ENCODE data around the gene SLC38A4.

SLC38A4 gene

GRCh38 chr12:46865311-46865710 lies 39.5 kb upstream of the SLC38A4 start:
- no peak for TF ChIP-seq RAD21 (IDR thresholded peaks at IDR 0.05; ENCODE audit: low read depth)
- TF ChIP-seq TEAD4 (IDR thresholded peaks at IDR 0.05) = no peak
- TF ChIP-seq NFIC (IDR thresholded peaks at IDR 0.05) = no peak
- TF ChIP-seq REST (IDR thresholded peaks at IDR 0.05; ENCODE audit: low read depth) = no peak
- TF ChIP-seq CEBPB (IDR thresholded peaks at IDR 0.05) = no peak
- TF ChIP-seq EGR1 (IDR thresholded peaks at IDR 0.05) = no peak
- TF ChIP-seq CREB1 (IDR thresholded peaks at IDR 0.05; ENCODE audit: low read depth) = no peak
- no peak for TF ChIP-seq TCF12 (IDR thresholded peaks at IDR 0.05; ENCODE audit: low read depth)

- no peak for TF ChIP-seq EGR1 (IDR thresholded peaks at IDR 0.05)
- no peak for TF ChIP-seq ZBTB7A (IDR thresholded peaks at IDR 0.05; ENCODE audit: low read depth)
- TF ChIP-seq CREB1 (IDR thresholded peaks at IDR 0.05; ENCODE audit: low read depth) = no peak
- TF ChIP-seq TAF1 (IDR thresholded peaks at IDR 0.05; ENCODE audit: low read depth) = no peak
- no peak for TF ChIP-seq RAD21 (IDR thresholded peaks at IDR 0.05; ENCODE audit: low read depth)
- TF ChIP-seq USF1 (IDR thresholded peaks at IDR 0.05) = no peak
- no peak for TF ChIP-seq NFIC (IDR thresholded peaks at IDR 0.05)
- TF ChIP-seq FOXM1 (IDR thresholded peaks at IDR 0.05; ENCODE audit: borderline replicate concordance, low read depth) = no peak
These were observed 32.6 kb upstream of the SLC38A4 start for GRCh38 chr12:46858368-46858767.

GRCh38 chr12:46857486-46857885 lies 31.7 kb upstream of the SLC38A4 start:
- TF ChIP-seq RAD21 (IDR thresholded peaks at IDR 0.05; ENCODE audit: low read depth) = no peak
- no peak for TF ChIP-seq TCF12 (IDR thresholded peaks at IDR 0.05; ENCODE audit: low read depth)
- no peak for TF ChIP-seq EP300 (IDR thresholded peaks at IDR 0.05; ENCODE audit: borderline replicate concordance)
- no peak for TF ChIP-seq TEAD4 (IDR thresholded peaks at IDR 0.05)
- no peak for TF ChIP-seq MAX (IDR thresholded peaks at IDR 0.05)
- no peak for TF ChIP-seq NFIC (IDR thresholded peaks at IDR 0.05)
- no peak for TF ChIP-seq USF1 (IDR thresholded peaks at IDR 0.05)
- no peak for TF ChIP-seq ZBTB7A (IDR thresholded peaks at IDR 0.05; ENCODE audit: low read depth)

GRCh38 chr12:46855760-46856159 lies 30.0 kb upstream of the SLC38A4 start:
- TF ChIP-seq FOXM1 (IDR thresholded peaks at IDR 0.05; ENCODE audit: borderline replicate concordance, low read depth) (no peak), REST (IDR thresholded peaks at IDR 0.05; ENCODE audit: low read depth) (no peak), CEBPB (IDR thresholded peaks at IDR 0.05) (no peak), TAF1 (IDR thresholded peaks at IDR 0.05; ENCODE audit: low read depth) (no peak), TCF12 (IDR thresholded peaks at IDR 0.05; ENCODE audit: low read depth) (no peak), RAD21 (IDR thresholded peaks at IDR 0.05; ENCODE audit: low read depth) (no peak), YY1 (IDR thresholded peaks at IDR 0.05; ENCODE audit: low read depth) (no peak), ZBTB7A (IDR thresholded peaks at IDR 0.05; ENCODE audit: low read depth) (no peak), USF1 (IDR thresholded peaks at IDR 0.05) (no peak), TEAD4 (IDR thresholded peaks at IDR 0.05) (no peak), MAX (IDR thresholded peaks at IDR 0.05) (no peak), EP300 (IDR thresholded peaks at IDR 0.05; ENCODE audit: borderline replicate concordance) (no peak), NFIC (IDR thresholded peaks at IDR 0.05) (no peak), EGR1 (IDR thresholded peaks at IDR 0.05) (no peak), CREB1 (IDR thresholded peaks at IDR 0.05; ENCODE audit: low read depth) (no peak)

GRCh38 chr12:46847001-46847400 lies 21.2 kb upstream of the SLC38A4 start:
- TF ChIP-seq YY1 (IDR thresholded peaks at IDR 0.05; ENCODE audit: low read depth) (no peak), REST (IDR thresholded peaks at IDR 0.05; ENCODE audit: low read depth) (no peak)

Data from Ishikawa (cell line).